ENCODE data around the gene PTPRK. TPM values are rescaled to one million over a fixed set of nuclear protein-coding genes. Genes with fewer than 3 reads are reported as not detected.

PTPRK gene
- total RNA-seq, 1 experiment from 2014 or later, result 94.4 TPM

DNA sequence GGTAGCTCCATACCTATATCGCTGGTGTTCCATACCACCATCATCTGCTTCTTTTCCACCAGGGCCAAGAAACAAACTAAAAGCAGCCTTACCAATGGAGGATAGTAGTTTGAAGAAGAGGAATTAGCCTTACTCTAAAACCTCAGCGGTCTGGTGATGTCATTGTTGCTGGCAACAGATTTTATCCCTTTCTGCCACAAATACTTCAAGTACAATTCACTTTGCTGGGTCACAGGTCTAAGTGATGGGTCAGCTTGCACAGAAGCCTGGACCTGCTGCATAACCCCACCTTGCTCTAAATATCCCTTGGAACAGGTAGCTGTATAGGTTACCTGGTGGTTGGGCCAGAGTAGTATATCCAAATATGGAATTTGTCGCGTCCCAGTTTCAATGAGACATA is 566.3 kb downstream of the PTPRK start:
- H3K9me3 Mint-ChIP-seq (ENCODE audit: unreplicated experiment), result no peaks in the 10 kb centered on the region
- ChIA-PET CTCF (no interaction called here), POLR2A (no interaction called here)
- Histone ChIP-seq H3K4me1 (no peaks in the 10 kb centered on the region), H3K4me3 (ENCODE audit: low read depth, low read length) (no peak overlapping the region), H3K9me3 (peaks cover 3% of the 10 kb centered on the region; the same call in 1 of the 2 replicates), H3K27me3 (replicated peaks; ENCODE audit: control insufficient read depth, insufficient read depth, low read length) (no peaks in the 10 kb centered on the region), H3K36me3 (ENCODE audit: control insufficient read depth, insufficient read depth, low read length) (no peaks in the 10 kb centered on the region)
- TF ChIP-seq, protein P1, sequence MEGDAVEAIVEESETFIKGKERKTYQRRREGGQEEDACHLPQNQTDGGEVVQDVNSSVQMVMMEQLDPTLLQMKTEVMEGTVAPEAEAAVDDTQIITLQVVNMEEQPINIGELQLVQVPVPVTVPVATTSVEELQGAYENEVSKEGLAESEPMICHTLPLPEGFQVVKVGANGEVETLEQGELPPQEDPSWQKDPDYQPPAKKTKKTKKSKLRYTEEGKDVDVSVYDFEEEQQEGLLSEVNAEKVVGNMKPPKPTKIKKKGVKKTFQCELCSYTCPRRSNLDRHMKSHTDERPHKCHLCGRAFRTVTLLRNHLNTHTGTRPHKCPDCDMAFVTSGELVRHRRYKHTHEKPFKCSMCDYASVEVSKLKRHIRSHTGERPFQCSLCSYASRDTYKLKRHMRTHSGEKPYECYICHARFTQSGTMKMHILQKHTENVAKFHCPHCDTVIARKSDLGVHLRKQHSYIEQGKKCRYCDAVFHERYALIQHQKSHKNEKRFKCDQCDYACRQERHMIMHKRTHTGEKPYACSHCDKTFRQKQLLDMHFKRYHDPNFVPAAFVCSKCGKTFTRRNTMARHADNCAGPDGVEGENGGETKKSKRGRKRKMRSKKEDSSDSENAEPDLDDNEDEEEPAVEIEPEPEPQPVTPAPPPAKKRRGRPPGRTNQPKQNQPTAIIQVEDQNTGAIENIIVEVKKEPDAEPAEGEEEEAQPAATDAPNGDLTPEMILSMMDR (IDR thresholded peaks at IDR 0.05; ENCODE audit: insufficient read depth in 1 of 2, low read depth in 1 of 2, low read length in 1 of 2, severe bottlenecking in 1 of 2, unreplicated experiment in 1 of 2), result no peak
- H3K4me1 Mint-ChIP-seq (ENCODE audit: low read depth, unreplicated experiment), result no peaks in the 10 kb centered on the region
- no peak overlapping the region for H3K4me3 Mint-ChIP-seq (ENCODE audit: unreplicated experiment)
- H3K27ac Mint-ChIP-seq (ENCODE audit: unreplicated experiment), result no peak overlapping the region
- H3K36me3 Mint-ChIP-seq (ENCODE audit: insufficient read depth, unreplicated experiment), result no peaks in the 10 kb centered on the region
- DNase-seq, result no peak
- BruUV-seq (replicated peaks), result no TSS peak
- no peaks in the 10 kb centered on the region for H3K27me3 Mint-ChIP-seq (ENCODE audit: insufficient read depth, unreplicated experiment)
- intact Hi-C loops (cut with micrococcal nuclease; ENCODE audit: unreplicated experiment), result no loop called here

DNA sequence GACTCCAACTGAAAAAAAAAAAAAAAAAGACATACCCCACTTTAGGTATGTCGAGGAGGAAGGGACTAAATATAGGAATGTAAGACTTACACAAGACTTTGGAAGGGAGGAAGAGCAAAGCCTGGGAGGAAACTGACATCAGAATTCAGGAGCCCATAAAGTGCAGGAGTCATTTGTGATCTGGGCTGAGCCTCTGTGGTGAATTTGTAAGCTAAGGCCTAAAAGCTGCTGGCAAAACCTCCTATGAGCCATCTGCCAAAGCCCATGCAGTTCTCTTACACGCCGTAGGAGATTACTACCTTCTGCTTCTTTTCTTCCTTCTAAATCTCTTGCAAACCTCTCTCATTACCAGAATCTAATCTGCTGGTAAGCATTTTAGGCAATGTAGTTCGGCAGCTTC is 567.6 kb downstream of the PTPRK start:
- Mint-ChIP-seq H3K4me1 (ENCODE audit: low read depth, unreplicated experiment) (no peaks in the 10 kb centered on the region), H3K27me3 (ENCODE audit: insufficient read depth, unreplicated experiment) (no peaks in the 10 kb centered on the region), H3K9me3 (ENCODE audit: unreplicated experiment) (no peaks in the 10 kb centered on the region), H3K4me3 (ENCODE audit: unreplicated experiment) (no peak overlapping the region), H3K27ac (ENCODE audit: unreplicated experiment) (no peak overlapping the region), H3K36me3 (ENCODE audit: insufficient read depth, unreplicated experiment) (no peaks in the 10 kb centered on the region)
- no TSS peak for BruUV-seq (replicated peaks)
- TF ChIP-seq, protein P1 (IDR thresholded peaks at IDR 0.05; ENCODE audit: insufficient read depth in 1 of 2, low read depth in 1 of 2, low read length in 1 of 2, severe bottlenecking in 1 of 2, unreplicated experiment in 1 of 2), result no peak
- Histone ChIP-seq H3K4me1 (no peaks in the 10 kb centered on the region), H3K27me3 (replicated peaks; ENCODE audit: control insufficient read depth, insufficient read depth, low read length) (no peaks in the 10 kb centered on the region), H3K4me3 (ENCODE audit: low read depth, low read length) (no peak overlapping the region), H3K36me3 (ENCODE audit: control insufficient read depth, insufficient read depth, low read length) (no peaks in the 10 kb centered on the region), H3K9me3 (no peaks in the 10 kb centered on the region)
- ChIA-PET POLR2A (no interaction called here), CTCF (interaction anchor here (1.0 kb wide), 1 partner anchor 97 kb away, joined by 3 read pairs; no protein-coding TSS in a partner anchor)
- DNase-seq, result no peak
- intact Hi-C loops (cut with micrococcal nuclease; ENCODE audit: unreplicated experiment), result no loop called here

DNA sequence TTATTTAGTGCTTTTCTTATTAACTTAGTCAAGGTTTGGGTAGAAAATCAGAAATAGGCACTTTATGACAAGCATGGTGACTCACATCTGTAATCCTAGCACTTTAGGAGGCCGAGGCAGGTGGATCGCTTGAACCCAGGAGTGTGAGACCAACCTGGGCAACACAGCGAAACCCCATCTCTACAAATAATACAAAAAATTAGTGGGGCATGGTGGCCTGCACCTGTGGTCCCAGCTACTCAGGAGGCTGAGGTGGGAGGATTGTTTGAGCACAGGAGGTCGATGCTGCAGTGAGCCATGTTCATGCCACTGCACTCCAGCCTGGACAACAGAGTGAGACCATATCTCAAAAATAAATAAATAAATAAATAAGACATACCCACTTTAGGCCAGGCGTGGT is 568.2 kb downstream of the PTPRK start:
- POLR2A ChIA-PET, result no interaction called here
- H3K4me3 Mint-ChIP-seq (ENCODE audit: unreplicated experiment), result no peak overlapping the region
- H3K36me3 Mint-ChIP-seq (ENCODE audit: insufficient read depth, unreplicated experiment), result no peaks in the 10 kb centered on the region

More for the DNA sequence above, 568.2 kb downstream of the PTPRK start:
- Histone ChIP-seq H3K27me3 (replicated peaks; ENCODE audit: control insufficient read depth, insufficient read depth, low read length) (no peaks in the 10 kb centered on the region), H3K9me3 (no peaks in the 10 kb centered on the region), H3K4me3 (ENCODE audit: low read depth, low read length) (no peak overlapping the region), H3K36me3 (ENCODE audit: control insufficient read depth, insufficient read depth, low read length) (no peaks in the 10 kb centered on the region), H3K4me1 (no peaks in the 10 kb centered on the region)
- CTCF ChIA-PET, result no interaction called here
- TF ChIP-seq, protein P1 (IDR thresholded peaks at IDR 0.05; ENCODE audit: insufficient read depth in 1 of 2, low read depth in 1 of 2, low read length in 1 of 2, severe bottlenecking in 1 of 2, unreplicated experiment in 1 of 2), result no peak
- Mint-ChIP-seq H3K4me1 (ENCODE audit: low read depth, unreplicated experiment) (no peaks in the 10 kb centered on the region), H3K27me3 (ENCODE audit: insufficient read depth, unreplicated experiment) (no peaks in the 10 kb centered on the region), H3K9me3 (ENCODE audit: unreplicated experiment) (no peaks in the 10 kb centered on the region), H3K27ac (ENCODE audit: unreplicated experiment) (no peak overlapping the region)
- DNase-seq, result no peak
- intact Hi-C loops (cut with micrococcal nuclease; ENCODE audit: unreplicated experiment), result no loop called here
- BruUV-seq (replicated peaks), result no TSS peak

Measured in Caco-2 (cell line).